GM21390 (cell line): ENCODE results near the gene KCTD20.

Source experiments
- ATAC-seq: cut with Tn5 transposase; IDR thresholded peaks from one replicate; pipeline ENCODE4 v1.9.1; 2021; ENCODE audit not compliant: unreplicated experiment

The KCTD20 gene

DNA sequence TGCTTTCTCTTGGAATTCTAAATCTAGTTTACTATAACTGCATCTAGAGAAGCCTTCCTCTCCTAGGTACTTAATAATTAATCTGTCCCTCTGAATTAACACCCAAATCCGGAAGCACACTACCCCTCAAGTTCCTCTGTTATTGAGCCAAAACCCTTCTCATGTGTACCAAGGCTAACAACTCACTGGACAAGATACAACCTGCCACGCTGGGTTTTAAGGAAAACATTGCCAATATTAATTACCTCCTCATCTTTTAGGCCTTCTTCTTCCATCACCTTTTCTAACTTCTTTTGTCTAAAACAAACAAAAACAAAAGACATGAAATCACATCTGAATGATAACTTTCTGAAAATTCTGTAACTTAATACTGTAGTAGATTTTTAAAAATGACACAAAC is 82.5 kb downstream of the KCTD20 start:
- ATAC-seq = no peak

DNA sequence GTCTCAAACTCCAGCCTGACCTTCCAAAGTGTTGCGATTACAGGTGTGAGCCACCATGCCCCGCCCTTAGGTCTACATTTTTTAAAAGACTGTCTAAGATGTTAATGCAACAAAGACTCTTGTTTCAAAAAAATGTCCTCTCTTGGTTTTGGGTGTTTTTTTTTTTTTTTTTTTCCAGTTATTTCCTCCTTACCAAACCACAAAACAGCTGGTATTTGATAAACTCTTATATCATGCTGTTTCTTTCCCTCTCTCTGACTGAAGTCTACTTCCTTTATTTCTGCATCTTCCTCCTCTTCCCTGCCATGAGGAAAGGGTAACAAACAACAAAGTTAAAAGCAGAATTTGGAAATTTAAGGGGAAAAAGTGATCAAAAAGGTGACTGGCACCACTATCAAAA is 83.3 kb downstream of the KCTD20 start:
- ATAC-seq = no peak

DNA sequence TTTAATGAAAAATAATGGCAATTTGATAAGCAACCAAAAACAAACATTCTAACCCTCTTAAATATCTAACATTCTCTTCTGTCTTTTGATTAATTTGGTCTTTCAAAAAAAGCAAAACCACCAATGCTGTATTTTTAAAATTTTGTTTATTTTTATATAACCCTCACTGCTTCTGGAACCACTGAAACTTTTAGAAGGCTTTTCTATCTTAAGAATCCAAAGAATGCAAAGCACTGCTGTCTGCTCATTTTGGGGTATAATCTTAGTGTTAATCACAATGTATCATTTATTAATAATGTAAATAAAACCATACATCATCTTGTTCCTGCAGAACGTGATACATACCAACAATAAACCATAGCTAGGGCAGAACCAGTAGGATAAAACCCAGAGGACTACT is 90.5 kb downstream of the KCTD20 start:
- ATAC-seq = no peak

DNA sequence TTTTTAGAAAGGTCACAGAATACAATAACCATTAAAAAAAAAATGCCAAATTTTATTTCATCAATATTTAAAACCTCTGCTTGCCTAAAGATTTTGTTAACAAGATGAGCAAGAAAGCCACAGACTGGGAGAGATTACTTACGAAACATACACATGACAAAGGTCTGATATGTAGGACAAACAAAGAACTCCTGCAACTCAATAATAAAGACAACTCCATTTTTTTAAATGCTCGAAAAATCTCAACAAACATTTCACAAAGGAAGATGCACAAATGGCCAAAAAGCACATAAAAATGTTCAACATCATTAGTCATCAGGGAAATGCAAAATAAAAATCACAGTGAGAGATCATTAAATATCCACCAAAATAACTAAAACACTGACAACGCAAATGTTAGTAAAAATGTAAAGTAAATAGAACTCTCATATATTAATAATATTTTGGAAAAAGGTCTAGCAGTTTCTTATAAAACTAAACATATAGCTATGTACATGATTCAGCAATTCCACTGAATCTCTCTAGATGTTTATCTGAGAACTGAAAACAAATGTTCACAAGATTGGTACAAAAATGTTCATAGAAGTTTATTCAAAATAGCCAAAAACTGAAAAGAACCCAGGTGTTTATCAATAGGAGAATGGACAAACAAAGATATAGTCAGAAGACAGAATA is 94.2 kb downstream of the KCTD20 start:
- no peak for ATAC-seq

DNA sequence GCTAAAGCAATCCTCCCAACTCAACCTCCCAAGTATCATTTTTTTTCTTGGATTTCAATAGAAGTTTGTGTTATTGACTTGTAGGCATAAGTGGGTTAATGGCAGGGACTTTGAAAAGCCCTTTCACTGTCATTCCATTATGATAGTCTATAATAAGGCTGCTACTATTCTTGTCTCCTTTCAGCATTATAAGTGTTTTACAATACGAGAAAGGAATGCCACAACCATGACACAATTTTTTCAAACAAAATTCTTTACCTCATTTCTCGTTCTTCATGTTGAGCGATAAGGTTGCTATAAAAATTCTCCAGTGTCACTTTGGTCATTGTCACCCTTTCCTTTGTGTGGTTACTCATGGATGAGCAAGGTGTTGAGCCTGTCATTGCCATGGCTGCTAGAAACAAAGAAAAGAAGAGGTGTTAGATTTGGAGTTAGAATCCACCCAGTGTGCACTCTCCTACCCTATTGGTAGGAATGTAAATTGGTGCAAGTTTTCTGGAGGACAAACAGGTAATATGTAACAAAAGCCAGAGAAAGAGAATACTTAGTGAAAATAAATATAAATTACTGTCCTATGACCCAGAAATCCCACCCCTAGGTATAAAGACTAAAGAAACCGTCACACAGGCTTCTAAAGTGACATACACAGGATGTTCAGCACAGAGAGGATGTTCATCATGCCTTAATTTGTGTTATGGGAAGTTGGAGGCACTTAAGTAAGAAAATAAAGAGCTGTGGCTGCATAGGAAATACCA is 97.2 kb downstream of the KCTD20 start:
- no peak for ATAC-seq
